Germinal center (tissue), 1 donor: ENCODE results near the gene IGF2R.
"Not testable (repeated sequence)": the region's sequence is repeated elsewhere in the genome, so short reads cannot be mapped to it uniquely, and the experiment has no call there.

ENCODE experiments used
- DNase-seq: peaks from one replicate; pipeline ENCODE4 v3.0.0; 2012; ENCODE audit warnings: mixed read lengths, low spot score

Gene IGF2R

DNA sequence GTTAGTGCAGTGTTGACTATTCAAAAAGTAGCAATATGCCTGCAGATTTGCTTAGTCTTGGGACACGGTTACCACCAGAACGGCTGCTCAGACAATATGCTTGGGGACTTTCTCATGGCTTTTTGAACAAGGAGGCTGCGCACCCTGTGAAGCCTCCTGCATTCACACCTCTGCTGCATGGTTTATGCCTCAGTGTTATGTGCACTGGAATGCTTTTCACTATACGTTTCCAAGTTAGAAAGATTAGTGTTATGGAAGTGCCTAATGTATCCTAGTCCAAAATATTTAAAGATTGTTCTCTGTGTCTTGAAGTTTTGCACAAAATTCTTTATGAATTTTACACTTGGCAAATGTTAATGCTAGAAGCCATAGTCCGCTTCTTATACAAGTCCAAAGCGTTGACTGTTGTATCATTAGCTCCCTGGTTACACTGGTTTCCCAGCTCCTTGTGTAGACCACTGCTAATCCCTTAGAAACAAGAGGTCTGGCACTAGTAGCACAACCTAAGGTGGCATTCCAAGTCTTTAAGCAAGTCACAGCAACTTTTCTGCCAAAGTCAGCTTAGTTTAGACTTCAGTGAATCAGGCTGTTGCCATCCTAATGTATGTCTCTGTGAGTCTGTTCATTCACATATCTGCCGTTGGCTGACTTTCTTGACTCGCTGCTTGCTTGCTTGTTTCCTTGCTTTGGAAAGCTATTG, 126.4 kb downstream of the IGF2R start:
- no peak for DNase-seq

GRCh38 chr6:160101277-160102205, 132.7 kb downstream of the IGF2R start:
- no peak for DNase-seq

DNA sequence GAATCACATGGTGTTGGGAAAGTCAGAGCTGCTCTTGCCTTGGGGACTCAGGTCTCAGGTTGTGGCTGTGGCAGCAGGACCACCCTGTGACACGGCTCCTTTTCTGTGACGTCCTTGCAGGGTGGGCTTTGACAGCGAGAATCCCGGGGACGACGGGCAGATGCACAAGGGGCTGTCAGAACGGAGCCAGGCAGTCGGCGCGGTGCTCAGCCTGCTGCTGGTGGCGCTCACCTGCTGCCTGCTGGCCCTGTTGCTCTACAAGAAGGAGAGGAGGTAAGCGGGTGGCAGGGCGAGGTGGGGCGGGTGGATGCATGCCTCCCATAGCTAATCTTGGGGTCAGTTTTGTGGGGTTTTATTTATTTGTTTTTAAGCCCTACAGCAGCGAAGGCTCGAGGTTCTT, 133.5 kb downstream of the IGF2R start:
- no peak for DNase-seq

DNA sequence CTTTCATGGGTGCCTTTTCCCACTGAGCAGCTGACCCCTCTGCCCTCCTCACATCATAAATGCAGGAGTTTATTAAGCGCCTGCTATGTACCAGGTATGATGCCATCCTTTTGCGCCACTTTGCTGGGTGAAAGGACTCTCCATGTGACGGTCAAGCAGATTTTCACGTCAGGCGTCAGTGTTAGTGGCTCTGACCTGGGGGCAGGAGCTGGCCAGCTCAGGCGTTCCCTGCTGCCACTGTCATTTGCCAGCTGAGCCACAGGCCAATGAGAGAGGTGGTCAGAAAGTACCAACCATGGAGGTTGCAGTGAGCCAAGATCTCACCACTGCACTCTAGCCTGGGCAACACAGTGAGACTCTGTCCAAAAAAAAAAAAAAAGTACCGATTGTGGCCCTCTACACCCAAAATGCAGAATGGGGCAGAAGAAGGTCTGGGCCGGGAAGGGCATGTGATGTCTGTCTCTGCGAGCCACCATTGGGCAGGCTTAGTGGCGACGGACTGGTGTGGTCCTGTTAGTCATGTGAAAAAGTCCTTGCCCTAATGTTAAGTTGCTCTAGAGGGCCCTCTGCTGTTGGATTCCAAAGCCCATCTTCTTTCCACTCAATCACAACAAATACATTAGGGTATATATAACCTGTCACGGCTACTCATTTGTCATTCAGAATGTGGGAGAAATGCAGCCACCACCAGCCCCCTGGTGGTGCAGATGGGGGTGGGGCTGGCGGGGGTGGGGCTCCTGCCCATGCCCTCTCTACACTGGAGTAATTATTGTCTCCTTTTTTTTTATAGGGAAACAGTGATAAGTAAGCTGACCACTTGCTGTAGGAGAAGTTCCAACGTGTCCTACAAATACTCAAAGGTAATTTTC, 134.3 kb downstream of the IGF2R start:
- peak; percentile 50 for DNase-seq

DNA sequence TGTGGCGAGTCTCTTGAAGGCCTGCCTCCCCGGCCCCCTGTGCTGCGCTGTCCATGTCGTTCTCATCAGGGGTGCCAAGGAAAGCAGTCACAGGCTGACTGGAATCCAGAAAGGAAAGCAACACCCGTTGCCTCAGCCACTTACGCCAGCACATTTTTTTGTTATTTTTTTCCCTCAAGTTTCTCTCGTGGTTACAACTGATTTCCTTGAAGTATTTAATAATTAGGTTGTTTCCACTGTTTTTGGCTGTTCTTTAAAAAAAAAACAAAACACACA, 134.9 kb downstream of the IGF2R start:
- no peak for DNase-seq

GRCh38 chr6:160104821-160105517, 136.1 kb downstream of the IGF2R start:
- DNase-seq: no peak

DNA sequence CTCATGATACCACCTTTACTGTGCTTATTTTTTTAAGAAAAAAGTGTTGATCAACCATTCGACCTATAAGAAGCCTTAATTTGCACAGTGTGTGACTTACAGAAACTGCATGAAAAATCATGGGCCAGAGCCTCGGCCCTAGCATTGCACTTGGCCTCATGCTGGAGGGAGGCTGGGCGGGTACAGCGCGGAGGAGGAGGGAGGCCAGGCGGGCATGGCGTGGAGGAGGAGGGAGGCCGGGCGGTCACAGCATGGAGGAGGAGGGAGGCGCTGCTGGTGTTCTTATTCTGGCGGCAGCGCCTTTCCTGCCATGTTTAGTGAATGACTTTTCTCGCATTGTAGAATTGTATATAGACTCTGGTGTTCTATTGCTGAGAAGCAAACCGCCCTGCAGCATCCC, 137.1 kb downstream of the IGF2R start:
- DNase-seq: no peak

- DNase-seq: no peak
Measured at GRCh38 chr6:160106701-160107100, 137.8 kb downstream of the IGF2R start.

- DNase-seq: no peak
Measured at GRCh38 chr6:160108077-160108476, 139.2 kb downstream of the IGF2R start.

GRCh38 chr6:160110586-160111123, 141.8 kb downstream of the IGF2R start:
- DNase-seq: no peak

DNA sequence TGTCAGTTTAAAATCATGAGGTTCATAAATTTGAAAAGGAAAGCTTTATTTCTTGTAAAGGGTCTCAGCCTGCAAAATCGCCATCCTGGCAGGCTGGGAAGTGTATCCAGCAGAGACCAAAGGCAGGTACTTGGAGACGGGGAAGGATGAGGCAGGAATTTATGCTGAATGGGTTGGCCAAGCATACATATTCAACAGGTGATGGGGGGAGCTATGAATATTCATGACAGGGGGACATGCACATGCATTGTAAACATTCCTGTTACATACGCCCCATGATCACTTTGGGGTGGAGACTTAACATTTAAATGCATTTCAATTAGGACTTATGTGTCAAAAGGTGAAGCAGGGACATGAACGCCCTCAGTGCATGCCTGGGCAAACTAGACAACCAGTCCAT, 142.9 kb downstream of the IGF2R start:
- no peak for DNase-seq

- DNase-seq: no peak
Measured at GRCh38 chr6:160112628-160113299, 143.9 kb downstream of the IGF2R start.

- not testable (repeated sequence) for DNase-seq
Measured at GRCh38 chr6:160114536-160114935, 145.7 kb downstream of the IGF2R start.

DNA sequence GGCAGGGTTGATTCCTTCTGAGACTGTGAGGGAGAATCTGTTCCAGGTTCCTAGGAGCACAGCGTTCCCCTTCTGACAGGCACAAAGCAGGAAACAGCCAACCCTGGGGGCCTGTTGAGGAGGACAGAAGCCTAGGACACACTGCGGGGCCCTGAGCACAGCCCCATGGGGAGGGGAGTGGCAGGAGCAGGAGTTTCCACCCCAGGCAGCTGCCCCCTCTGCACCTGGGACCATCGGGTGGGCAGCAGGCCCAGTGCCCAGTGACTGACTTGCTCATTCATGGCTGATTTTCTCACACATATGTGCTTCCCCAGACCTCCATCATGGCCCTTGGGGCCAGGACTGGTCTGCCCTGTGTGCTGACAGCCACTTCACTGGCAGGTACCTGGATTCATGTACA, 146.5 kb downstream of the IGF2R start:
- no peak for DNase-seq

GRCh38 chr6:160116411-160116810, 147.5 kb downstream of the IGF2R start:
- no peak for DNase-seq

GRCh38 chr6:160117137-160117536, 148.3 kb downstream of the IGF2R start:
- DNase-seq: no peak

DNA sequence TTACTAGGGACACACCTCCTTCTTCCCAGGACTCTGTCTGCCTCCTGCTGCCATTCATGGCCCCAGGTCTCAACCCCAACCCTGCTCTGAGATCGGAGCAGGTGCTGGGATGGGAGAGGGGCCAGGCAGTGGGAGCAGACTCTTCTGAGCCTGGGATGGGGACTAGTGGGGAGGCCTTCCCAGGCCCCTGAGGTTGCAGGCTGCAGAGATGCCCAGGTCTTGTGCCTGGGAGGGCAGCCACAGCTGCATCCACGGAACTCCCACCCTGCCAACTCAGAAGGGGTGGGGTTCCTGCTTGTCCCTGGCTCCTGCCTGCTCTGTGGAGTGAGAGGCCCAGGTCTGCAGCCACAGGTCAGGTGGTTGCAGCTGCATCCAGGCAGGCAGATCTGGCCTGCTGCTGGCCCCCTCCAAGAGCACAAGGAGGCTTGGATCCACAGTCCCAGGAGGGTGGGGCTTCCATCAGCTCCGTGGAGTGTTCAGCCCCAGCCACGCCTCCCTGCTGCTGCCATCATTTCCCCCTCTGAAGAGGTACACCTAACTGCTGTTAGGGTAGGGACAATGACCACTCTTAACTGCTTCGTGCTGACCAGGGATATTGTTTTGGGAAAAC, 149.8 kb downstream of the IGF2R start:
- DNase-seq: no peak

DNA sequence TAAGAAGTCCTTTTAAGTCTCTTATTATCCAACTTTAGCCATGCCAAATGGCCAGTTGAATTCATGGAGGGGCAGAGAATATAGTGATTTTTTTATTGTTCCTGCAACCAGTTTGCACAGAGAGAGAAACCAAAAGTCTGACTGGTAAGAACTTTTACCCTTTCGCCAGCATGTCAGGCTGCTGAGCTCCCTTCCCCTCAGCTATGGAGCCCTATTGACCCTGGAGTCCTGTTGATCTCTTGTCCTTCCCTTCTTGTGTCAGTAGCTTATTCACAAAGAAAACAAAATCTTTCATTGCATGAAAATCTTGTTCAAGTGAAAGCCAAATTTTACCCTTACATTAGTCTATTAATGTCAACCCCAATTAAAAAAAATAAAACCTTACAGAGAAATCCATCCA, 151.2 kb downstream of the IGF2R start:
- DNase-seq: no peak

GRCh38 chr6:160121558-160121957, 152.7 kb downstream of the IGF2R start, which contains the start of gene SLC22A1:
SLC22A1 (plus strand) TSS chr6:160121815; CDS start chr6:160121936, 121 bp downstream.
- no peak for DNase-seq

DNA sequence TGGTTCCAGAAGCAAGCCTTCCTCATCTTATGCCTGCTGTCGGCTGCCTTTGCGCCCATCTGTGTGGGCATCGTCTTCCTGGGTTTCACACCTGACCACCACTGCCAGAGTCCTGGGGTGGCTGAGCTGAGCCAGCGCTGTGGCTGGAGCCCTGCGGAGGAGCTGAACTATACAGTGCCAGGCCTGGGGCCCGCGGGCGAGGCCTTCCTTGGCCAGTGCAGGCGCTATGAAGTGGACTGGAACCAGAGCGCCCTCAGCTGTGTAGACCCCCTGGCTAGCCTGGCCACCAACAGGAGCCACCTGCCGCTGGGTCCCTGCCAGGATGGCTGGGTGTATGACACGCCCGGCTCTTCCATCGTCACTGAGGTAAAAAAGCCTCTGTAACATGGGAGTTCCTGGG, 153.1 kb downstream of the IGF2R start:
- DNase-seq: no peak

DNA sequence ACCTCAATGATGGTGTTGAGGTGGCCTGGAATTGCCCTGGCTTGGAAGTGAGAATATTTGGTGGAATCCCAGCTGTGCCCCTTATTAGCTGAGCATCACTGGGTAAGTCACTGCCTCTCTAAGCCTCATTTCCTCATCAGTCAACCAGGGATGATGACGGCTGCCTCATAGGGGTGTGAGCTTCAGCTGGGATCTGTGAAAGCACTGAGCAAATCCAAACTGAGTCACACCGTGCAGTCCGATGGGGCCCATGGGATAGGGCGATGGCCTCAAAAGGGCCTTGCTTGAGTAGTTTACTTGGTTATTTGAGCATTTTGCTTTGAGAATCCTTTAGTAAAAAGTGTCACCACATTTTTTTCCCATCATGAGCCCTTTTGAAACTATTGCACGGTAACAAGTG, 153.9 kb downstream of the IGF2R start:
- no peak for DNase-seq
